SHP77 (cell line): ENCODE results near the gene PRKAG1.

Experiments used
- DNase-seq, 2 experiments: peaks; one replicate each; lab custom pipeline; 2025; lab: John Stamatoyannopoulos, UW

PRKAG1 gene

GRCh38 chr12:49031573-49032161 lies 13.1 kb upstream of the PRKAG1 start:
- no peak for DNase-seq

GRCh38 chr12:49030714-49031572 lies 12.4 kb upstream of the PRKAG1 start:
- no peak for DNase-seq

GRCh38 chr12:49030119-49030518 lies 11.5 kb upstream of the PRKAG1 start:
- no peak for DNase-seq

GRCh38 chr12:49028666-49029275 lies 10.2 kb upstream of the PRKAG1 start:
- no peak for DNase-seq

GRCh38 chr12:49027846-49028555 lies 9.4 kb upstream of the PRKAG1 start:
- DNase-seq: no peak

- no peak for DNase-seq
Observed at GRCh38 chr12:49026678-49027480, 8.3 kb upstream of the PRKAG1 start.

- no peak for DNase-seq
Observed at GRCh38 chr12:49026101-49026500, 7.5 kb upstream of the PRKAG1 start.

GRCh38 chr12:49025463-49025862 lies 6.9 kb upstream of the PRKAG1 start:
- DNase-seq: no peak

- no peak for DNase-seq
Observed at GRCh38 chr12:49024543-49024942, 6.0 kb upstream of the PRKAG1 start.

GRCh38 chr12:49023812-49024211 lies 5.2 kb upstream of the PRKAG1 start:
- DNase-seq: no peak

- no peak for DNase-seq
Observed at GRCh38 chr12:49022558-49023178, 4.1 kb upstream of the PRKAG1 start.

- DNase-seq: no peak
Observed at GRCh38 chr12:49021292-49021915, 2.8 kb upstream of the PRKAG1 start.

- DNase-seq: no peak
Observed at GRCh38 chr12:49020441-49020840, 1.9 kb upstream of the PRKAG1 start.

- peak in 1 of 2 experiments; percentile 44 for DNase-seq
Observed at GRCh38 chr12:49019443-49020324, 1.1 kb upstream of the PRKAG1 start.

- DNase-seq: peak in 1 of 2 experiments; percentile 59
Observed at GRCh38 chr12:49019120-49019430, 499 bp upstream of the PRKAG1 start.

- DNase-seq: peak in 1 of 2 experiments; percentile 26
Observed at GRCh38 chr12:49017891-49018260, 700 bp downstream of the PRKAG1 start.

- DNase-seq: no peak
Observed at GRCh38 chr12:49015196-49015595, 3.4 kb downstream of the PRKAG1 start.

GRCh38 chr12:49014547-49014946 lies 4.0 kb downstream of the PRKAG1 start:
- no peak for DNase-seq

- no peak for DNase-seq
Observed at GRCh38 chr12:49013428-49013827, 5.1 kb downstream of the PRKAG1 start.

GRCh38 chr12:49012739-49013138 lies 5.8 kb downstream of the PRKAG1 start:
- no peak for DNase-seq
